ENCODE results near the gene RBBP6. TPM values are rescaled to one million over a fixed set of nuclear protein-coding genes. Genes with fewer than 3 reads are reported as not detected.

Gene RBBP6
- total and polyA plus RNA-seq, 4 experiments from 2014 or later, result 26.4 to 102 (median 61.3) TPM

Other genes with a start within 250 kb of the RBBP6 start
- 100 to 1,000 TPM in 1 of 2 experiments, 10 to 100 TPM in 1; 99.3 to 103 TPM for gene TNRC6A, start 190.1 kb downstream of the RBBP6 start, total RNA-seq
- 10 to 100 TPM in 1 of 2 donors, under 1 TPM in 1; 0.88 to 27.3 TPM for gene TNRC6A, start 190.1 kb downstream of the RBBP6 start, polyA plus RNA-seq

Measured in CD4-positive, alpha-beta memory T cell (primary cell).